MM.1S (cell line): ENCODE measurements around the gene POTEG.
"Not testable (repeated sequence)": the region's sequence is repeated elsewhere in the genome, so short reads cannot be mapped to it uniquely, and the experiment has no call there.

ENCODE experiments used
- DNase-seq: peaks from one replicate; pipeline ENCODE4 v3.0.0-alpha.2; 2015
- H2AFZ ChIP-seq: fragments of 300-600 bp; sonication (generic); 2 replicates; pipeline ENCODE4 v1.6.0; 2016; ENCODE audit warnings: antibody characterized with exemption, low read length
- H3F3A ChIP-seq: fragments of 300-600 bp; sonication (generic); 2 replicates; pipeline ENCODE4 v1.6.1; 2016; ENCODE audit warnings: mild to moderate bottlenecking, antibody characterized with exemption, low read length, moderate library complexity, mixed read lengths; ENCODE audit not compliant: insufficient read depth
- H3K27ac ChIP-seq: fragments of 300-600 bp; sonication (generic); 2 replicates; pipeline ENCODE4 v1.5.1; 2016; ENCODE audit warnings: mild to moderate bottlenecking, low read length
- H3K27me3 ChIP-seq: fragments of 300-600 bp; sonication (generic); replicated peaks from 2 replicates; pipeline ENCODE4 v1.6.0; 2016; ENCODE audit warnings: low read length; ENCODE audit not compliant: insufficient read depth
- H3K36me3 ChIP-seq: fragments of 300-600 bp; sonication (generic); replicated peaks from 2 replicates; pipeline ENCODE4 v1.6.1; 2016; ENCODE audit warnings: mild to moderate bottlenecking, low read length, mixed read lengths; ENCODE audit not compliant: insufficient read depth
- H3K4me1 ChIP-seq: fragments of 300-600 bp; sonication (generic); 2 replicates; pipeline ENCODE4 v1.6.1; 2016; ENCODE audit warnings: low read length, mixed read lengths
- H3K4me2 ChIP-seq: fragments of 300-600 bp; sonication (generic); 2 replicates; pipeline ENCODE4 v1.6.0; 2016; ENCODE audit warnings: low read depth, low read length
- H3K4me3 ChIP-seq: fragments of 300-600 bp; sonication (generic); 2 replicates; pipeline ENCODE4 v1.5.1; 2016; ENCODE audit warnings: low read length, mixed read lengths
- H3K79me2 ChIP-seq: fragments of 300-600 bp; sonication (generic); 2 replicates; pipeline ENCODE4 v1.6.1; 2016; ENCODE audit warnings: mixed run types, low read length, mixed read lengths
- H3K9ac ChIP-seq: fragments of 300-600 bp; sonication (generic); 2 replicates; pipeline ENCODE4 v1.6.1; 2016; ENCODE audit warnings: low read length, mixed read lengths
- H3K9me2 ChIP-seq: fragments of 300-600 bp; sonication (generic); replicated peaks from 2 replicates; pipeline ENCODE4 v1.6.1; 2016; ENCODE audit warnings: mild to moderate bottlenecking, low read length, mixed read lengths; ENCODE audit not compliant: insufficient read depth
- H3K9me3 ChIP-seq: fragments of 300-600 bp; sonication (generic); replicated peaks from 2 replicates; pipeline ENCODE4 v1.6.1; 2016; ENCODE audit warnings: mild to moderate bottlenecking, low read length, mixed read lengths; ENCODE audit not compliant: insufficient read depth
- H4K20me1 ChIP-seq: fragments of 300-600 bp; sonication (generic); 2 replicates; pipeline ENCODE4 v1.6.1; 2016; ENCODE audit warnings: mild to moderate bottlenecking, low read length, moderate library complexity, mixed read lengths; ENCODE audit not compliant: insufficient read depth

Gene POTEG

GRCh38 chr14:19436311-19437125, 2.4 kb upstream of the POTEG start:
- H2AFZ ChIP-seq, H3K79me2 ChIP-seq, H3K9me3 ChIP-seq, H3K27ac ChIP-seq, H3K4me1 ChIP-seq, H3K4me3 ChIP-seq, H3K9me2 ChIP-seq, DNase-seq, H3F3A ChIP-seq, H3K9ac ChIP-seq, H4K20me1 ChIP-seq, H3K4me2 ChIP-seq, H3K36me3 ChIP-seq, H3K27me3 ChIP-seq: not testable (repeated sequence)

GRCh38 chr14:19435852-19436251, 1.7 kb upstream of the POTEG start:
- H3K4me1 ChIP-seq, H4K20me1 ChIP-seq, H2AFZ ChIP-seq, H3K9me2 ChIP-seq, H3K79me2 ChIP-seq, H3K4me2 ChIP-seq, H3K4me3 ChIP-seq, H3K9ac ChIP-seq, H3K36me3 ChIP-seq, DNase-seq, H3K27me3 ChIP-seq, H3K27ac ChIP-seq, H3F3A ChIP-seq, H3K9me3 ChIP-seq: not testable (repeated sequence)

- H3K36me3 ChIP-seq, H3K79me2 ChIP-seq, H3K4me3 ChIP-seq, H3K4me1 ChIP-seq, H3K4me2 ChIP-seq, DNase-seq, H4K20me1 ChIP-seq, H3K9me3 ChIP-seq, H3K27ac ChIP-seq, H3F3A ChIP-seq, H3K9me2 ChIP-seq, H3K9ac ChIP-seq, H2AFZ ChIP-seq, H3K27me3 ChIP-seq: not testable (repeated sequence)
These were observed 750 bp upstream of the POTEG start for GRCh38 chr14:19434891-19435290.

- H3K79me2 ChIP-seq, H3K9ac ChIP-seq, H3K9me3 ChIP-seq, H3K4me2 ChIP-seq, H3F3A ChIP-seq, H3K27me3 ChIP-seq, H3K4me3 ChIP-seq, H2AFZ ChIP-seq, H3K9me2 ChIP-seq, H4K20me1 ChIP-seq, H3K27ac ChIP-seq, DNase-seq, H3K36me3 ChIP-seq, H3K4me1 ChIP-seq: not testable (repeated sequence)
These were observed 376 bp downstream of the POTEG start for GRCh38 chr14:19433765-19434164.

GRCh38 chr14:19408519-19408918, 25.6 kb downstream of the POTEG start:
- not testable (repeated sequence) for DNase-seq, H2AFZ ChIP-seq, H3K27ac ChIP-seq, H3K9ac ChIP-seq, H3K4me1 ChIP-seq, H3K9me2 ChIP-seq, H3K27me3 ChIP-seq, H3K9me3 ChIP-seq, H3K36me3 ChIP-seq, H3K4me3 ChIP-seq, H3K4me2 ChIP-seq, H4K20me1 ChIP-seq, H3K79me2 ChIP-seq, H3F3A ChIP-seq

GRCh38 chr14:19402097-19402496, 32.0 kb downstream of the POTEG start:
- H3K4me2 ChIP-seq, H3F3A ChIP-seq, H3K4me3 ChIP-seq, H3K9me3 ChIP-seq, H3K9me2 ChIP-seq, H3K27me3 ChIP-seq, H3K9ac ChIP-seq, H3K36me3 ChIP-seq, H3K4me1 ChIP-seq, H4K20me1 ChIP-seq, DNase-seq, H2AFZ ChIP-seq, H3K27ac ChIP-seq, H3K79me2 ChIP-seq: not testable (repeated sequence)

- H4K20me1 ChIP-seq, H3K9me3 ChIP-seq, H3K9ac ChIP-seq, H3K9me2 ChIP-seq, H3K27ac ChIP-seq, H3K4me1 ChIP-seq, H3K36me3 ChIP-seq, H3K4me2 ChIP-seq, H3K79me2 ChIP-seq, H3K4me3 ChIP-seq, DNase-seq, H2AFZ ChIP-seq, H3K27me3 ChIP-seq, H3F3A ChIP-seq: not testable (repeated sequence)
These were observed 39.4 kb downstream of the POTEG start for GRCh38 chr14:19394727-19395126.

- H3K9ac ChIP-seq, H4K20me1 ChIP-seq, H3F3A ChIP-seq, H3K9me2 ChIP-seq, DNase-seq, H3K4me3 ChIP-seq, H3K4me2 ChIP-seq, H3K4me1 ChIP-seq, H3K36me3 ChIP-seq, H3K9me3 ChIP-seq, H2AFZ ChIP-seq, H3K27me3 ChIP-seq, H3K27ac ChIP-seq, H3K79me2 ChIP-seq: not testable (repeated sequence)
These were observed 43.9 kb downstream of the POTEG start for GRCh38 chr14:19390230-19390629.
